Measurements from ENCODE around the gene SERPINA4.
"Not testable (repeated sequence)": the region's sequence is repeated elsewhere in the genome, so short reads cannot be mapped to it uniquely, and the experiment has no call there.

Gene SERPINA4

DNA sequence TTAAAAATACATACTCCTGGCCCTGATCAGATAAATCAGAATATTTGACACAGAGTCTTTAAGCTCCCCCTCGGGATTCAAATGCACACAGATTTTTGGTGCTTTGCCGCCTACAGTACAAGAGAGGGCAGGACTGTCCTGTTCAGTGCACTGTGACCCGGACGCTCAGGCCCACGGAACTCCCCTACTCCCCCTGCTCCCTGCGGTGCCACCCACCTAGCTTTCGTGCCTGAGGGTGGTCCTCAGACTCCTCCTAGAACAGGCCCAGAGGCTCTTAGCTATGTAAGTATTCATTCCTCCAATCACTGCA lies 37.2 kb downstream of the SERPINA4 start:
- no peak for TF ChIP-seq TAF1 (IDR thresholded peaks at IDR 0.05; ENCODE audit: borderline replicate concordance, low read depth, low read length)
- no peak for TF ChIP-seq POLR2AphosphoS5 (IDR thresholded peaks at IDR 0.05; ENCODE audit: low read depth, low read length)
- no peak for TF ChIP-seq POLR2A (IDR thresholded peaks at IDR 0.05; ENCODE audit: low read depth, low read length)
- no peak for FAIRE-seq
- DNase-seq (ENCODE audit: insufficient read length) = no peak

DNA sequence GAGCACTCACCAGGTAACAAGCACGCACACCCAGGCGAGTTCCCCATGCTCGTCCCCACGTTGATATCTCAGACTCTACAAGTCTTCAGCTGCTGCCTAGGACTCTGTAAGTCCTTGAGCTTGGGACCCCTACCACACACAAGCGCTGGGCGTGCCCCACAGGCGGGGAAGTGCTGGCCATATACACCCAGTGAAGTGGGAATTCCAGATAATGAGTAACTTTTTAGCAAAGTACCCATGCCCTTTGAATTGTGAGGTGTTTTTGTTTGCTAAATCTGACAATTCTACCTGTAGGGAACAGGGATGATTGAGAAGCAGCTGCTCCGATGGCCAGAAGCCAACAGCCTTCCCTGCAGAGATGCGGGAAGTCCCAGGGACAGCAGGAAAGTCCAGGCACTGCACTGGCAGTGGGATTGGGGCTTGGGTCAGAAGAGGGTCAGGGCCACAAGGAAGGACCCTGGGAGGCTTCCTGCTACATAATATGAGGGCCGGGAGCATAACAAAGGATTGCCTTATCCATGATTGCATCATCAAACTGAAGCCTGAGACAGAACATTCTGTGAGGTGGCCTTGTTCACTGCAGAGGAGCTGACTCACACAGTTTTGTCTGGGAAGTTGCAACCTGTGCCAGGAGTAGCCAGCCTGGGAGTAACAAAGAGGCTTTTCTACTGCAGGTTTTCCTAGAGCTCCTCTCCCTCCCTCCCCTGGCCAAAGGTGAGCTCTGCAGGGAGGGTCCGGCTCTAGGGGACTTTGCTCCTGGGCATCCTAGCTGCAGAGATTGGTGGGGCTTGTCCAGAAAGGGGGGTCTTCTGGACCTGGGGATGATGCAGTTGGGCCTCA lies 37.8 kb downstream of the SERPINA4 start:
- no peak for TF ChIP-seq POLR2A (IDR thresholded peaks at IDR 0.05; ENCODE audit: low read depth, low read length)
- TF ChIP-seq TAF1 (IDR thresholded peaks at IDR 0.05; ENCODE audit: borderline replicate concordance, low read depth, low read length) = no peak
- TF ChIP-seq POLR2AphosphoS5 (IDR thresholded peaks at IDR 0.05; ENCODE audit: low read depth, low read length) = no peak
- DNase-seq (ENCODE audit: insufficient read length) = no peak
- no peak for FAIRE-seq

DNA sequence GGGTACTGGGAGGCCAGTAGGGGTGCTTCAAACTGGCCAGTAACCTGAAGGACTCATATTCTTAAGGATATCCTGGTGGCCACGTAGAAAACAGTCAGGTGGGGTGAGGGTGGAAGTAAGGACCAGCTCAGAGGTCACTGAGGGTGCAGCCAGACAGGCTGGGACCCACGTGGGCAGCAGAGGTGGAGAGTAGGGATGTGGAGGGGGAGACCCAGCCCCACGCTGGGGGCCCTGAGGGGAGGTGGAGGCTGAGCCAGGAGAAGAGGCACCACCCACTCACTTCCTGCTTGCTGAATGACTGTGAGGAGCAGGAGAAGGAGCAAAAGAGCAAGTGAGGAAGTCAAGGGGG lies 38.4 kb downstream of the SERPINA4 start:
- TF ChIP-seq POLR2AphosphoS5 (IDR thresholded peaks at IDR 0.05; ENCODE audit: low read depth, low read length) (no peak), TAF1 (IDR thresholded peaks at IDR 0.05; ENCODE audit: borderline replicate concordance, low read depth, low read length) (no peak), POLR2A (IDR thresholded peaks at IDR 0.05; ENCODE audit: low read depth, low read length) (no peak)
- FAIRE-seq = no peak
- DNase-seq (ENCODE audit: insufficient read length) = no peak

DNA sequence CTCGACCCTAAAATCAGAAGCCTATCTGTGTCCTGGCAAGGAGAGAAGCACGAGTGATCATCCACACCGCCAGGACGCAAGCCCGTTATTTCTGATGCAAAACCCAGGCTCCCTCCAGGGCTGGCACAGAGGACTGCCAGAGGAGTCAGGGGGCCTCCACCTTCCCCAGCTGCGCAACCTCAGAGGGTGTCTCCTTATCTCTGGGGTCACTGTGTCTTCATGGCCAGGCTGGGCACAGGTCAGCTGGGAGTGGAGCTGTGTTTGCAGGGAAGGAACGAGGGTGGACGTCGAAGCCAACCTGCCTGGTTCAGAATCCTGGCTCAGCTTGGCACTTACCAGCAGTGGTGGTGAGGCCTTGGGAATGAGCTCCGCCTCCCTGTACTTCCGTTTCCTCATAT lies 38.9 kb downstream of the SERPINA4 start:
- TF ChIP-seq TAF1 (IDR thresholded peaks at IDR 0.05; ENCODE audit: borderline replicate concordance, low read depth, low read length) = no peak
- no peak for TF ChIP-seq POLR2AphosphoS5 (IDR thresholded peaks at IDR 0.05; ENCODE audit: low read depth, low read length)
- TF ChIP-seq POLR2A (IDR thresholded peaks at IDR 0.05; ENCODE audit: low read depth, low read length) = no peak
- DNase-seq (ENCODE audit: insufficient read length) (no peak), FAIRE-seq (no peak)

DNA sequence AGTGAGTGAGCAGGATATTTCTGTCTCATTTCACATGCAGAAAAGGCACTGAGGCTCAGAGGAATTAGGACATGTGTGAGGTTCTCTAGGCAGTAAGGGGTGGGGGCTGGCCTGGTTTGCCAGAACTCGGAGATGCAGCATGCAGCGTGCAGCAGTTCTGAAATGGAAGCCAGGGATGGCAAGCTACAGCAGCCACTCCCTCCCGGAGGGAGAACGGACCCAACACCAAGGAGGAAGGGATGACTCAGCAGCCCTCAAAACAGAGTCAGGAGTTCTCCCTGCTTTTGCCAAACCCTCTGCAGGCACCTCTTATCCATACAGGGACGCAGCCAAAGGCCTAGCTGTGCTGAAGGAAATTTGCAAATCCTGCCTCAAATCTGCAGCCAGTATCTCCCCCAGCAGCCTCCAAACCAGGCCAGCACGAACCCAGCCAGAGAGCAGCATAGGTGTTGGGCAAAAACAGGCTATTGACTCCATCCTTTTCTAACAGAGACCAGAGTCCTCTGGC lies 40.7 kb downstream of the SERPINA4 start:
- no peak for DNase-seq (ENCODE audit: insufficient read length)
- no peak for TF ChIP-seq TAF1 (IDR thresholded peaks at IDR 0.05; ENCODE audit: borderline replicate concordance, low read depth, low read length)
- no peak for TF ChIP-seq POLR2AphosphoS5 (IDR thresholded peaks at IDR 0.05; ENCODE audit: low read depth, low read length)
- TF ChIP-seq POLR2A (IDR thresholded peaks at IDR 0.05; ENCODE audit: low read depth, low read length) = no peak
- FAIRE-seq = no peak

DNA sequence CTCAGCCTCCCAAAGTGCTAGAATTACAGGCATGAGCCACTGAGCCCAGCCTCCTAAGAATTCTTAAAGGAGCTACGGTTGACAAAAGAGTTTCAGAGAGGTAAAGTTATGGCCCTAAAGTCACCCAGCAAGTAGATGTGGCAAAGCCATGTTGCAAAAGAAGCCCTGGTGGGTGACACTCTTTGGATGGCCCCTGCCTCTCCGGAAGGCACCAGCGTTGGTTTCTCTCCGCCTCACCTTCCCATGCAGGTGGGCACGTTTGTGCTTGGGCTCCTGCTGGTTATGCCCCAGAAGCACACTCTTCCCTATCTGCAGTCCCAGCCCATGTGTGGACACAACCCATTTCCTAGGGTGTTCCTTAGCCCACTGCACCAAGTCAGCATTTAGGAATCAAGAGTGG lies 41.5 kb downstream of the SERPINA4 start:
- DNase-seq (ENCODE audit: insufficient read length) = no peak
- TF ChIP-seq POLR2A (IDR thresholded peaks at IDR 0.05; ENCODE audit: low read depth, low read length) = no peak
- no peak for TF ChIP-seq TAF1 (IDR thresholded peaks at IDR 0.05; ENCODE audit: borderline replicate concordance, low read depth, low read length)
- no peak for TF ChIP-seq POLR2AphosphoS5 (IDR thresholded peaks at IDR 0.05; ENCODE audit: low read depth, low read length)
- FAIRE-seq = no peak

DNA sequence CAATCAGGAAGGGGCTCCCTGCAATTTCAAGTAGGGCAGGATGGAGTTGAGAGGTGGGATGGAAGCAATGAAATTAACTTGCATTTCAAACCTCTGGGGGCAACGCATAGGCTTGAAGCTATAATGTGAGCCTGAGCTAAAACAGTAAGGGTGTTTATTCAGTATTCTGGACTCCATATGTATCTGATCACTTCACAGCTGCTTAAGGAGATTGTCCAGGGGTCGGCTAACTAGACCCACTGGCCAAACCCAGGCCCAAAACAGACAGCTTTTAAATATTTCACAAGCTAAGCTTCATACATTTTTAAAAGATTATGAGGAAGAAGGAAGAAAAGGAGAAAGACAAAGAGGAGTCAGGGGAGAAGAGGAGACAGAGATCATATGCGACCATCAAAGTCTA lies 44.1 kb downstream of the SERPINA4 start:
- TF ChIP-seq POLR2AphosphoS5 (IDR thresholded peaks at IDR 0.05; ENCODE audit: low read depth, low read length) = no peak
- TF ChIP-seq TAF1 (IDR thresholded peaks at IDR 0.05; ENCODE audit: borderline replicate concordance, low read depth, low read length) = no peak
- TF ChIP-seq POLR2A (IDR thresholded peaks at IDR 0.05; ENCODE audit: low read depth, low read length) = no peak
- DNase-seq (ENCODE audit: insufficient read length) (no peak), FAIRE-seq (no peak)

DNA sequence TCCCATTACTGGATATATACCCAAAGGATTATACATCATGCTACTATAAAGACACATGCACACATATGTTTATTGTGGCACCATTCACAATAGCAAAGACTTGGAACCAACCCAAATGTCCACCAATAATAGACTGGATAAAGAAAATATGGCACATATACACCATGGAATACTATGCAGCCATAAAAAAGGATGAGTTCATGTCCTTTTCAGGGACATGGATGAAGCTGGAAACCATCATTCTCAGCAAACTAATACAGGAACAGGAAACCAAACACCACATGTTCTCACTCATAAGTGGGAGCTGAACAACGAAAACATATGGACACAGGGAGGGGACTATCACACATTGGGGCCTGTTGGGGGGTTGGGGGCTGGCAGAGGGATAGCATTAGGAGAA lies 47.7 kb downstream of the SERPINA4 start:
- DNase-seq (ENCODE audit: insufficient read length) = not testable (repeated sequence)

DNA sequence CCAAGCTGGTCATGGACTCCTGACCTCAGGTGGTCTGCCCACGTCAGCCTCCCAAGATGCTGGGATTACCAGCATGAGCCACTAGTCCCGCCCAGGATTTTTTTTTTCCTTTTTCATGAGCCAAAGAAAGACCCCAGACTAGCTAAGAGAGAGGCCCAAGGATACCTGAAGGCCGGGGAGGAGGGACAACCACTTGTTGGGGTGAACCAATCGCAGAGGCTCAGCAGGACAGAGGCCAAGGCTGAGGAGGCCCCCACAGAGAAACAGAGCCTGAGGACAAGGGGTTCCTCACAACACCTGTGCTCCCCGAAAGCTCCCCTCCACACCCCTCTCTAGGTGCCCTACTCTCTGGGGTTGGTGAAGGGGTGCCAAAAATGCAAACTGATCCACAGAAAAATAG lies 49.9 kb downstream of the SERPINA4 start:
- FAIRE-seq (no peak), DNase-seq (ENCODE audit: insufficient read length) (no peak)
- TF ChIP-seq POLR2A (IDR thresholded peaks at IDR 0.05; ENCODE audit: low read depth, low read length) (no peak), POLR2AphosphoS5 (IDR thresholded peaks at IDR 0.05; ENCODE audit: low read depth, low read length) (no peak), TAF1 (IDR thresholded peaks at IDR 0.05; ENCODE audit: borderline replicate concordance, low read depth, low read length) (no peak)

More for the DNA sequence above, 47.7 kb downstream of the SERPINA4 start:
- not testable (repeated sequence) for FAIRE-seq

DNA sequence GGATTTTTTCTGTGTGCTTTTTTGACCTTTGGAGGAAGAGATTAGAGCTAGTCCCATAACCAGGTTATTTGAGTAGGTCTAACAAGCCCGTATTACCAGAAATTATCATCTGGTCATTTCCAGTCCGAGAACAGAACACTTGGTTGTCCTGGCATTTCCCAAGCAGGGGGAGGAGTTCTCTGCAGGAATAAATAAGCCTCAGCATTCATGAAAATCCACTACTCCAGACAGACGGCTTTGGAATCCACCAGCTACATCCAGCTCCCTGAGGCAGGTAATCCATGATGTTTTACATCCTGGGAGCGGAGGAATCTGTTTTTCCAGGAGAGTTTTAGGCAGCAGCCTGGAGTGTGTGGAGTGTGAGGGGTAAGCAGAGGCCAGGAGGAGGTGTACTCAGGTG lies 50.9 kb downstream of the SERPINA4 start, which contains the start of gene SERPINA3:
Gene SERPINA3, plus strand, starts transcription at position 218 of the 400 bp plus-strand sequence. CDS start 2,051 bp downstream, outside the sequence.
- FAIRE-seq = no peak

DNA sequence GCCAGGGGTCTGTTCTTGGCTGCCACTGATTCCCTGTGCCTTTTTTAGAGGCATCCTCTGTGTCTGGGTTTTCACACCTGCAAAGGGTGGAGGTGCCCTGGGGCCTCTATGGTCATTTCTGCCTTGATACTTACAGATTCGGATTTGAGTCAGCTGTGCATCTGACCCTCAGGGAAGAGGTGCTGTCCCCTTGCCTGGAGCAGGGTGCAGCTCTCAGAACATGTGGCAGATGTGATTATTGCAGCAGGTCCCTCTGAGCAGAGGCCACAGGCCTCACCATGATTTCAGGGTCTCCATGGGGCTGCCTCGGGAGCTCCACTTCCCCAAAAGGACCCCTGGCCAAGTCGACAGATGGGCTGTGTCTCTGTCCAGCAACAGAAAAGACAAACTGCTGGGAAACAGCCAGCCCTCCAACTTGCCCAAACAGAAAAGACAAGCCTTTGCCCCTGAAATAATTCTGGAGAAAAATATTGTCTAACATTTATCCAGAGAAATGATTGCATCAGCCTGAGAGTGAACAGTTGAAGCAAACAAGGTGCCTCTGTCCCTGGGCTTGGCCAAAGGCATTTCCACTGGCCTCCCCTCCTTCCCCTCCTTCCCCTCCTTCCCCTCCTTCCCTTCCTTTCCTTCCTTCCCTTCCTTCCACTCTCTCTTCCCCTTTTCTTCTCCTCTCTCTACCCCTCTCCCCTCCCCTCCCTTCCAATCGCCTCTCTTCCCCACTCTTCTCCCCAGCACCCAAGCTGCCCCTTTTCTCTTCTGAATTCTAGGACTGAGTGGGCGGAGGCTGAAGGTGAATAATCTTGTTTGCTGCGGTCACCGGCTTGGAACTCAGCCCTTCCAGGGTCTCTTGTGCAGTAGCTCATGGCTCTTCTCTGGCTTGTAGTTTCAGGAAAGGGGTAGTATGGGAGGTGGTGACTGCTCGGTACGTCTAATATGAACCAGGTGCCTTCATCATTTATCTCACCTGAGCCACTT lies 51.6 kb downstream of the SERPINA4 start:
- DNase-seq (ENCODE audit: insufficient read length) = no peak
- no peak for TF ChIP-seq POLR2A (IDR thresholded peaks at IDR 0.05; ENCODE audit: low read depth, low read length)
- no peak for TF ChIP-seq POLR2AphosphoS5 (IDR thresholded peaks at IDR 0.05; ENCODE audit: low read depth, low read length)
- TF ChIP-seq TAF1 (IDR thresholded peaks at IDR 0.05; ENCODE audit: borderline replicate concordance, low read depth, low read length) = no peak
- no peak for FAIRE-seq

More for the DNA sequence above, 50.9 kb downstream of the SERPINA4 start, which contains the start of gene SERPINA3:
- TF ChIP-seq POLR2A (IDR thresholded peaks at IDR 0.05; ENCODE audit: low read depth, low read length) (no peak), TAF1 (IDR thresholded peaks at IDR 0.05; ENCODE audit: borderline replicate concordance, low read depth, low read length) (no peak), POLR2AphosphoS5 (IDR thresholded peaks at IDR 0.05; ENCODE audit: low read depth, low read length) (no peak)
- no peak for DNase-seq (ENCODE audit: insufficient read length)

All from GM12892 (cell line).